Fibroblast of skin of back (primary cell): ENCODE results near the gene DEFB114. TPM values are rescaled to one million over a fixed set of nuclear protein-coding genes. Genes with fewer than 3 reads are reported as not detected.
A peak's percentile ranks its signal among the peaks of the same experiment; 100 is the strongest.
"Not testable (repeated sequence)": the region's sequence is repeated elsewhere in the genome, so short reads cannot be mapped to it uniquely, and the experiment has no call there.

Experiments
- DNase-seq: peaks from one replicate; pipeline ENCODE4 v3.0.0-alpha.2; 2013
- polyA plus RNA-seq, 2 experiments: library from polyadenylated mRNA; unstranded; fragments of 120-200 nt; gene quantifications; one replicate each; pipeline ENCODE4 v1.2.1, GENCODE V29; 2013; ENCODE audit not compliant: insufficient read length in 2 of 2

Gene DEFB114, protein sequence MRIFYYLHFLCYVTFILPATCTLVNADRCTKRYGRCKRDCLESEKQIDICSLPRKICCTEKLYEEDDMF
- not detected for polyA plus RNA-seq (2013, experiment 1 of 2; ENCODE audit: insufficient read length)
- polyA plus RNA-seq (2013, experiment 2 of 2; ENCODE audit: insufficient read length), result not detected

GRCh38 chr6:49964064-49964463 lies at the start of gene DEFB114:
Gene DEFB114 (minus strand): TSS chr6:49964164. CDS start chr6:49964105, 59 bp downstream.
- DNase-seq, result no peak

- DNase-seq, result peak; percentile 0
Measured at GRCh38 chr6:50007819-50008218, 43.9 kb upstream of the DEFB114 start.

GRCh38 chr6:50003139-50003538 lies 39.2 kb upstream of the DEFB114 start:
- DNase-seq, result no peak

DNA sequence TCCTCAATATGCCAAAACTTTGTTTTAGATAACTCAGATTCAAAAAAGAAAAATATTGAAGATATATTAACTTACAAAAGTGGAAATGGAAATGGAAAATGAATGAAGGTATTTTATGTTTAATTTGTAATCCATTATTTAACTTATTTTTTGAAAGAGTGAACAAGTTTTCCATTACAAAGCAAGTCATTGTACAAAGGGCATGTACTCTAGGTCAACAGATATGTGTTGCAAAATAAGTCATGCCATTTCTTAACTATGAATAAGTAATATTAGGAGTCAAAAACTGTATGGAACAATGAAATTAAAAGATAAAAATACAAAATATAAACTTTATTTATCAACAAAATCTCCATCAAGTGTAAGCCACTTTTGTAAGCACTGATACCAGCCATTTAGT lies 31.3 kb upstream of the DEFB114 start:
- DNase-seq, result no peak

GRCh38 chr6:49988900-49989299 lies 24.9 kb upstream of the DEFB114 start:
- DNase-seq, result no peak

DNA sequence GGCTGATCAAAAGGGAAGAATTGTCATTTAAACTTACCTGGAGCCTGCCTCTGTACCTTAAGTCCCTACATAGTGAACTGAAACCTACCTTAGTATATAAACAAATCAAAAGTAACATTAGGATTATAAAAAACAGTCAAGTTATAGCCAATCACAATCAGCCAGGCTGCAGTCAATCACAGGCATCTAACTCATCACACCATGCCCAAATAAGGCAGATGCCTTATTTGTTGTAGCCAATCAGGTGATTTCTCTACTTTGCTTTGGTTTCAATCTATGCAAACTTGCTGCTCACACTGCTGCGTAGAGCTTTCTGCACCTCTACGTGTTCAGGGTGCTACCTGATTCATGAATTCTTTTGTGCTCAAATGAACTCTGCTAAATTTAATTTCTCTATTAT lies 23.8 kb upstream of the DEFB114 start:
- DNase-seq, result no peak

DNA sequence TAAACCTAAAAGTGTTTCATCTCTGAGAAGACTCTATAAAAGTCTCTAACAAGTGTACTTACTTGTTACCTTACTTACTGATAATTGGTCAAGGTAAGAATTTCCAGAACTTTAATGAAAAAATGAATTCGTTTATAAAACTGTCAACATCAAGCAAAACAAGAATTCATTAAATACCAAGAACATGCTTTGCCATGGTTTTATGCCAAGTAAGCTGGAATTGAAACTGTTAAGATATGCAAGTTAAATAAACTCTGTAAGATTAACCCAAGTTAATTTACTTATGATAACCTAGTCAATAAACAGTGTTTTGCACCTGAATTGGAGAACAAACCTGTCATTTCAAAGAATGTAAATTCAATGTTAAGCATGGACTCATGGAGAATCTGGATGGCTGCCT lies 22.6 kb upstream of the DEFB114 start:
- no peak for DNase-seq

DNA sequence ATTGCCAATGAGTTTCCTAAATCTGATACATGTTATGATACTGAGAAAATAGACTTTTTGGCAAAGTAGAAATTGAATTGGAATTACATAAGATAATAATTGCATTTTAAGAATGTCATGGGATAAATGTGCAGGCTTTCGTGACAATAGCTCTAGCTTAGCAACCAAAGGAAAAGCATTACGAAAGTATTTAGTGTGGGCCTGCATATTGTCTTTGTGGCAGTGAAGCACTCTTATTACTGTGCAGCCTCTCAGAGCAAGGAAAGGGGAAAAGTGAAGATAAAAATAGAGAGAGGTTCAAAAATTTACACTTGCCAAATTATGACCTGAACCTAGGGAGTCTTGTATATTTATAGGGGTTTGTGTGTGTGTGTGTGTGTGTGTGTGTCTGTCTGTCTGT lies 18.1 kb upstream of the DEFB114 start:
- DNase-seq, result no peak

- peak; percentile 3 for DNase-seq
Measured at GRCh38 chr6:49980898-49981297, 16.9 kb upstream of the DEFB114 start.

DNA sequence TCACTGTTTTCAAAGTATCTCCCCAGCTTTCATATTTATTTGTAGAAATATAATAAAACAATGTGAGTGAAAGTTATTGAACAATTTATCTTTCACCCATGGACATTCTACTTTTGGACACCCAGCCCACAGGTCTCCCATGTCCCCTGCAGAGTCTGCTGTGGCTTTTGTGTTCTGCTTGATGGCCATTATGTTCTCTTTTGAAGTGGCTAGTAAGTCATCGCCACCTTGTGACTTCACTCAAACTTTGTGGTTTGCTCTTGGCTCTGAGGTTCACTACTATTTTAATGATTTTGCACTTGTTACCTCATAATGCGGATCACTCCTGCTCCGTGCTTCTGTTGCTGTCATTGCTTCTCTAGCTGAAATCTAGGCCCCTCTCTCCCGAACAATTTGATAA lies 15.6 kb upstream of the DEFB114 start:
- DNase-seq, result no peak

GRCh38 chr6:49978332-49979226 lies 14.6 kb upstream of the DEFB114 start:
- DNase-seq, result no peak

DNA sequence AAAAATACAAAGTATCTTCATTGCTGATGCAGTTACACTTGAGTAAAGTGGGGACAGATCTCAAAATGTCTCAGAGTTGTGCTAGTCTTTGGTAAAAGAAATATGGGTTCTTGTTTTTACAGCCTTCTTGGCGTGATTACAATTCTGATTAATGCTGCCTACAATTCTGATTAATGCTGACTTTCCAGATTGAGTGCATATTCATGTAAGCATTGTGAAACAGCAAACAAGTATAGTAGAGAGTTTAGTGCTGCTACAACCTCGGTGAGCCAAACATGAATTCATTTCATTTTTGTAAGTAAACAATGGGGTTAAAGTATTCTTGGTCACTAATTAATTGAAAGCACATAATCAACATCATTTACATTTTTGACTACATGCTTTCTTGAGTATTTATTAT lies 5.6 kb upstream of the DEFB114 start, which contains the start of gene DEFB113:
DEFB113 (minus strand) TSS at position 21 of the 400 bp plus-strand sequence; CDS start at position 21, 0 bp downstream.
- DNase-seq, result no peak

GRCh38 chr6:49966823-49967222 lies 2.9 kb upstream of the DEFB114 start:
- DNase-seq, result no peak

GRCh38 chr6:49966334-49966733 lies 2.4 kb upstream of the DEFB114 start:
- DNase-seq, result no peak

- DNase-seq, result no peak
Measured at GRCh38 chr6:49958180-49958579, 5.8 kb downstream of the DEFB114 start.

- DNase-seq, result no peak
Measured at GRCh38 chr6:49955847-49956246, 8.1 kb downstream of the DEFB114 start.

- no peak for DNase-seq
Measured at GRCh38 chr6:49951926-49952325, 12.0 kb downstream of the DEFB114 start.

DNA sequence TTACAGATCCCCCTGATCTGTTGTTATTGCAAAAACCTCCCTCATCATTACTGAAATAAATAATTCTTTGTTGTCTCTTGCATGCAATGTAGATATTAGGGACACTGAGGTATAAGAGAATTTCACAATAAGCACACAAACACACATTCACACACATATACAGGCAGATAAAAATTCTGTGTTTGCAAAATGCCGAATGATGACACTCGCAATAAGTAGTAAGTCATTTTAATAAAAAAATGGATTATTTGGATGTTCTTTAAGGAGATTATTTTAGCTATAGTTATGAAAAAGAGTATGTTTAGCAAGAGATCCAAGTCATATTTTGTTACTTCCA lies 13.6 kb downstream of the DEFB114 start:
- no peak for DNase-seq

- DNase-seq, result no peak
Measured at GRCh38 chr6:49949062-49949461, 14.9 kb downstream of the DEFB114 start.

- DNase-seq, result no peak
Measured at GRCh38 chr6:49946835-49947234, 17.1 kb downstream of the DEFB114 start.

- DNase-seq, result not testable (repeated sequence)
Measured at GRCh38 chr6:49944068-49944467, 19.9 kb downstream of the DEFB114 start.

DNA sequence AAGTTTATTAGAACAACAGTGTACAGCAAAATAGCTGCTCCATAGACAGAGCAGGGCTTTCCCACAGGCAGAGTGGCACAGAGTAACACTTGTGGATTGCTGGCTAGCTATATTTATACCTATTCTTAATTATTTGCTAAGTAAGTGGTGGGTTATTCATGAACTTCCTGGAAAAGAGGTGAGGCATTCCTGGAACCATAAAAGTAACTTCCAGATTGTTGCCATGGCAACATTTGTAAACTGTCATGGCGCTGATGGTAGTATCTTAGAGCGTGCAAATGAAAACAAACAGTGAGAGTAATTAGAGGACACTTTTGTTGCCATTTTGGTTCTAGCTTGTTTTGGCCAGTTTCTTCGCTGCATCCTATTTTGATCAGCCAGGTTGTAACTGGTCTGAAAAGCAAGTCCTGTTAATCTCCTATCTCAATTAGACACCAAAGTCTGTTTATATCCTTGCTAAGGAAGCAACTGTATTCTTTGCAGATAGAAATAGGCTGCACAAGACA lies 23.9 kb downstream of the DEFB114 start:
- DNase-seq, result no peak

DNA sequence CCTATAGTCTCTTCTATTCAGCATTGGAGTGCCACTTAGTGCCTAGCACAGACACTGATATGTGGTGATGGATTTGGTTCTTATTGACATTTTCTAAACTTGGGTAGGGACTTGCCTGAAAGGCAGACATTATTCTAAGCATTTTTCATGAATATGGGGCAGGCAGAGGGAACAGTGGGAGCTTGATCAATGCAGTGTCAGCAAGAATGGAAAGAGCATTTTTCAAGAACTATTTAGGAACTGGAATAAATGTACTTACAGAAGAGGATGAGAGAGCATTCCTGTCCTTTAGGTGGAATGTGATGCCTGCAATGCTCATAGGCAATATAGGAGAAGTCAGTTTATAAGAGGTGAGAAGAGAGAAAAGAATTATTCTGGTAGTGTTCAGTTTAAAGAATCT lies 26.2 kb downstream of the DEFB114 start:
- no peak for DNase-seq

GRCh38 chr6:49937017-49937416 lies 26.9 kb downstream of the DEFB114 start:
- DNase-seq, result no peak
